Measurements from ENCODE around the gene TRIM62.

TRIM62 gene

DNA sequence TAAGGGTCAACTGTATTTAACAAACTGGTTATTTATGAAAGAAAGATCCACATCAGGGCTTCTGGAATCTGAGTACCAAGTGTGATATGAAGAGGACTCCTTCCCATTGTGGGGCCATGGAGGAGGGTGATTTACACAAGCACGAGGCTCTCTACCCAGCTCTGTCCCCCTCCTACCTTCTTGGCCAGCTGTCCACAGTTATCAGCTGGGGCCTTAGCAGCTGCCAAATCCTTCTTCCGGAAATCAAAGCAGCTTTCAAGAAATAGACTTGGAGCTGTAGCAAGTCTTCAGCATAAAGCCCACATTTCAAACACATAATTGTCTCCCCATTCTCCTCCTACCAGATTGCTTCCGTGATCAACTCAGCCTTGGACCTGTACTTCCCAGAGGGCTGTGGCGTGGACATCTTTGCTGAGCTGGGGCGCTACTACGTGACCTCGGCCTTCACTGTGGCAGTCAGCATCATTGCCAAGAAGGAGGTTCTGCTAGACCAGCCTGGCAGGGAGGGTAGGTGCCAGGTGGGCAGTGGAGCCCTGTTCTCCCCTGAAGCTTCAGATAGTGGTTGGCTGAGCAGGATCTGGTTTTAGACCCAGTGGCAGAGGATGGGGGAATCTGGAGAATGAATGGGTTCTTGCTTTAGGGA is 85.4 kb downstream of the TRIM62 start:
- DNase-seq, result no peak
